ENCODE measurements around the gene PTPRN2. TPM values are rescaled to one million over a fixed set of nuclear protein-coding genes. Genes with fewer than 3 reads are reported as not detected.
"Not testable (repeated sequence)": the region's sequence is repeated elsewhere in the genome, so short reads cannot be mapped to it uniquely, and the experiment has no call there.

The PTPRN2 gene
- total RNA-seq, 1 experiment from 2014 or later, result 1.7 TPM

DNA sequence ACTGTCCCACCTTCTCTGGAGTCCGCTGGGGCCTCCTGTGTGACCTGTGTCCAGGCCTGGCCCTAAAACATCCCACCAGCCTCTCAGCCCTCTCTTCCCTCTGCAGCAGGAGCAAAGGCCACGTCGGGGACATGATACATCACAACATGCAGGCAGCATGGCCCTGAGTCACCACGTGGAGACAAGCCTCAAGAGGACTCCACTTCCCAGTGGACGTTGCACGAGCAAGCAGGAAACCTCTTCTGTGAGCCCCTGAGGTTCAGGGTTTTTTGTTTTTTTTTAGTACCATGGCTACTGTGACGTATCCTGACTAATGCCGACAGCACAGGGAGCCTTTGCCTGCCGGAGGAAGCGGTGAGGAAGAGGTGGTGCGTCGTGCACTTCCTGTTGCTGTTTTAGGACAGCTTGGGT, 1084.9 kb downstream of the PTPRN2 start:
- no peaks in the 10 kb centered on the region for H3K27me3 ChIP-seq (ENCODE audit: low read length)
- H3K4me1 ChIP-seq (ENCODE audit: low read length), result peaks cover 3% of the 10 kb centered on the region
- no peaks in the 10 kb centered on the region for H3K79me2 ChIP-seq (ENCODE audit: low read length)
- no peak overlapping the region; the same call in 1 of the 2 replicates for H2AFZ ChIP-seq (ENCODE audit: low read length)
- no peaks in the 10 kb centered on the region for H3K9me3 ChIP-seq (ENCODE audit: low read length)
- H3K27ac ChIP-seq (ENCODE audit: low read length), result no peak overlapping the region
- no peaks in the 10 kb centered on the region for H4K20me1 ChIP-seq (ENCODE audit: insufficient read depth, low read depth, low read length)
- H3K36me3 ChIP-seq (ENCODE audit: insufficient read depth, low read length), result no peaks in the 10 kb centered on the region
- no peaks in the 10 kb centered on the region for H3K9me2 ChIP-seq (replicated peaks; ENCODE audit: insufficient read depth, low read length)
- DNase-seq, result no peak
- H3K4me3 ChIP-seq (ENCODE audit: low read length), result no peak overlapping the region
- H3K4me2 ChIP-seq (ENCODE audit: low read depth, low read length, poor library complexity, severe bottlenecking), result no peak overlapping the region
- no peak overlapping the region for H3K9ac ChIP-seq (ENCODE audit: low read length)

DNA sequence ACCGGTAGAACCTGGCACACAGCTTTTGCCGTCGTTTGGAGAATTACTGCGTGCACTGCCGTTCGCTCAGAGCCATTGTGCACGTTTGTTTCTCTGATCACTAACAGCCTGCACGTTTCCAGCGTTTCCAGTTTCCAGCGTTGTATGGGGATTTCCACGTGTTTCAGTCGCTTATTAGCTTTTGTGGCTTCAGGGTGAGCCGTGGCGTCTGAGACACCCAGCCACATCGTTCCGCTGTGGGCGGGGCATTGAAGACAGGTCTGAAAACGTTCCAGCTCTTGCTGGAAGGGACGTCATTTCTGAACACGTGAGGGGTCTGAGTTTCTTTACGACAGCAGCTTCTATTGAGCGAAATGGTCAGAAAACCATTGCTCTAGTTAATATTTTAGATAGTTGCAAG, 1086.0 kb downstream of the PTPRN2 start:
- Histone ChIP-seq H3K79me2 (ENCODE audit: low read length) (no peaks in the 10 kb centered on the region), H3K27ac (ENCODE audit: low read length) (no peak overlapping the region), H4K20me1 (ENCODE audit: insufficient read depth, low read depth, low read length) (no peaks in the 10 kb centered on the region), H3K9me2 (replicated peaks; ENCODE audit: insufficient read depth, low read length) (no peaks in the 10 kb centered on the region), H3K4me3 (ENCODE audit: low read length) (no peak overlapping the region), H3K36me3 (ENCODE audit: insufficient read depth, low read length) (no peaks in the 10 kb centered on the region), H3K4me1 (ENCODE audit: low read length) (no peaks in the 10 kb centered on the region), H2AFZ (ENCODE audit: low read length) (no peak overlapping the region), H3K4me2 (ENCODE audit: low read depth, low read length, poor library complexity, severe bottlenecking) (no peak overlapping the region), H3K9me3 (ENCODE audit: low read length) (no peaks in the 10 kb centered on the region), H3K27me3 (ENCODE audit: low read length) (no peaks in the 10 kb centered on the region), H3K9ac (ENCODE audit: low read length) (no peak overlapping the region)
- no peak for DNase-seq

DNA sequence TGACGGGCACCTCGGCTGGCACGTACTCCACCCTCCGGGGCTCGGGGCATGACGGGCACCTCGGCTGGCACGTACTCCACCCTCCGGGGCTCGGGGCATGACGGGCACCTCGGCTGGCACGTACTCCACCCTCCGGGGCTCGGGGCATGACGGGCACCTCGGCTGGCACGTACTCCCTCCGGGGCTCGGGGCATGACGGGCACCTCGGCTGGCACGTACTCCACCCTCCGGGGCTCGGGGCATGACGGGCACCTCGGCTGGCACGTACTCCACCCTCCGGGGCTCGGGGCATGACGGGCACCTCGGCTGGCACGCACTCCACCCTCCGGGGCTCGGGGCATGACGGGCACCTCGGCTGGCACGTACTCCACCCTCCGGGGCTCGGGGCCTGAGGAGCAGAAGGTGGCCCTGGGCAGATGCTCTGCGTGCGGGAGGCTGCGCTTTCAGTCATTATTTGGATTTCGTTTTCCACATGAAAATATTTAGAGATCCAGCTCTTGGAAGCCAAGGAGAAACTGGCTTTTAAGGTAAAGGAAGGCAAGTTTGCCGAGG, 1086.6 kb downstream of the PTPRN2 start:
- H3K4me3 ChIP-seq (ENCODE audit: low read length); H3K36me3 ChIP-seq (ENCODE audit: insufficient read depth, low read length); H2AFZ ChIP-seq (ENCODE audit: low read length); H3K9me2 ChIP-seq (replicated peaks; ENCODE audit: insufficient read depth, low read length); DNase-seq; H3K27ac ChIP-seq (ENCODE audit: low read length); H3K79me2 ChIP-seq (ENCODE audit: low read length); H3K4me2 ChIP-seq (ENCODE audit: low read depth, low read length, poor library complexity, severe bottlenecking); H3K9me3 ChIP-seq (ENCODE audit: low read length); H3K9ac ChIP-seq (ENCODE audit: low read length); H3K27me3 ChIP-seq (ENCODE audit: low read length); H3K4me1 ChIP-seq (ENCODE audit: low read length); H4K20me1 ChIP-seq (ENCODE audit: insufficient read depth, low read depth, low read length): not testable (repeated sequence)

DNA sequence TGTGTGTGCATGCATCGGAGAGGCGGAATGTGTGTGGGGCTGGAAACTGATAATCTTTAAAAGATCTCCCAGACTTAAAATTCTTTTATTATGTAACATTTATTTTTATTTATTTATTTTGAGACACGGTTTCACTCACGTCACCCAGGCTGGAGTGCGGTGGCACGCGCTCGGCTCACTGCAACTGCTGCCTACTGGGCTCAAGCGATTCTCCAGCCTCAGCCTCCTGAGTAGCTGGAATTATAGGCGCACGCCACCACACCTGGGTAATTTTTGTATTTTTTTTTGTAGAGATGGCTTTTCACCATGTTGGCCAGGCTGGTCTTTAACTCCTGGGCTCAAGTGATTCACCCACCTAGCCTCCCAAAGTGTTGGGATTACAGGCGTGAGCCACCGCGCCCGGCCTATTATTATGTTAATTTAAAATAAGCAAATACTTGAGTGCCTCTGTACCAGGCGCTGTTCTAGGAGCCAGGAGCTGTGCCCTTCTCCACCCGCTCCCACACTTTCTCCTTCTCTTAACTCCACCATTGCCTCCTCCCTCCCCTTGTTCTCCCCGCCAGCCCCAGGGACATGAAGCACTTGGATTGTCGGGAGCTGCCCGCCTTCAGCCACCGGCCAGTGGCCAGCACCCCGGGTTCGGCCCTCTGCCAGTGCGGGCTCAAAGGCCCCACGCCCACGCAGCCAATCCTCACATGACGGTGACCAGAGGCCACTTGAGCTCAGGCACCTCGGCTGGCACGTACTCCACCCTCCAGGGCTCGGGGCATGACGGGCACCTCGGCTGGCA, 1087.3 kb downstream of the PTPRN2 start:
- Histone ChIP-seq H3K9me2 (replicated peaks; ENCODE audit: insufficient read depth, low read length) (no peaks in the 10 kb centered on the region), H3K36me3 (ENCODE audit: insufficient read depth, low read length) (no peaks in the 10 kb centered on the region), H3K27me3 (ENCODE audit: low read length) (no peaks in the 10 kb centered on the region), H3K4me2 (ENCODE audit: low read depth, low read length, poor library complexity, severe bottlenecking) (no peak overlapping the region), H3K27ac (ENCODE audit: low read length) (no peak overlapping the region), H2AFZ (ENCODE audit: low read length) (no peak overlapping the region), H3K79me2 (ENCODE audit: low read length) (no peaks in the 10 kb centered on the region), H3K4me1 (ENCODE audit: low read length) (no peaks in the 10 kb centered on the region), H4K20me1 (ENCODE audit: insufficient read depth, low read depth, low read length) (no peaks in the 10 kb centered on the region), H3K4me3 (ENCODE audit: low read length) (no peak overlapping the region), H3K9ac (ENCODE audit: low read length) (no peak overlapping the region), H3K9me3 (ENCODE audit: low read length) (no peaks in the 10 kb centered on the region)
- no peak for DNase-seq

DNA sequence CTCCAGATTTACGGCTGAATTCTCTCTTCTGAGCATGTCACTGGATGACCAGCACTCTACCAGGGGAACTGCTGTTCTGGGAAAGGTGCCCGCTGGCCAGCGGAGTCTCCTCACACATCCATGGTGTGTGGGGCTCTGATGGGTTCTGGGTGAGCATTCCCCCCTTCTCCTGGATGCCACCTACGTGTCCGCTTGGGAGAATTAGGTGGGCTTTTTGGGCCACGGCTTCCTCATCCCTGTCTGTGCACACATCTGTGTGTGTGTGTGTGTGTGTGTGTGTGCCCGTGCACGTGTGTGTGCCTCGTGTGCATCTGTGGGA, 1087.8 kb downstream of the PTPRN2 start:
- H3K27me3 ChIP-seq (ENCODE audit: low read length), result no peaks in the 10 kb centered on the region
- no peak overlapping the region for H3K9ac ChIP-seq (ENCODE audit: low read length)
- H3K4me3 ChIP-seq (ENCODE audit: low read length), result no peak overlapping the region
- H3K9me2 ChIP-seq (replicated peaks; ENCODE audit: insufficient read depth, low read length), result no peaks in the 10 kb centered on the region
- no peaks in the 10 kb centered on the region for H3K79me2 ChIP-seq (ENCODE audit: low read length)
- no peaks in the 10 kb centered on the region for H4K20me1 ChIP-seq (ENCODE audit: insufficient read depth, low read depth, low read length)
- H3K4me1 ChIP-seq (ENCODE audit: low read length), result no peaks in the 10 kb centered on the region
- no peak for DNase-seq
- H3K36me3 ChIP-seq (ENCODE audit: insufficient read depth, low read length), result no peaks in the 10 kb centered on the region
- no peak overlapping the region for H3K4me2 ChIP-seq (ENCODE audit: low read depth, low read length, poor library complexity, severe bottlenecking)
- H2AFZ ChIP-seq (ENCODE audit: low read length), result no peak overlapping the region
- H3K9me3 ChIP-seq (ENCODE audit: low read length), result no peaks in the 10 kb centered on the region
- H3K27ac ChIP-seq (ENCODE audit: low read length), result no peak overlapping the region

DNA sequence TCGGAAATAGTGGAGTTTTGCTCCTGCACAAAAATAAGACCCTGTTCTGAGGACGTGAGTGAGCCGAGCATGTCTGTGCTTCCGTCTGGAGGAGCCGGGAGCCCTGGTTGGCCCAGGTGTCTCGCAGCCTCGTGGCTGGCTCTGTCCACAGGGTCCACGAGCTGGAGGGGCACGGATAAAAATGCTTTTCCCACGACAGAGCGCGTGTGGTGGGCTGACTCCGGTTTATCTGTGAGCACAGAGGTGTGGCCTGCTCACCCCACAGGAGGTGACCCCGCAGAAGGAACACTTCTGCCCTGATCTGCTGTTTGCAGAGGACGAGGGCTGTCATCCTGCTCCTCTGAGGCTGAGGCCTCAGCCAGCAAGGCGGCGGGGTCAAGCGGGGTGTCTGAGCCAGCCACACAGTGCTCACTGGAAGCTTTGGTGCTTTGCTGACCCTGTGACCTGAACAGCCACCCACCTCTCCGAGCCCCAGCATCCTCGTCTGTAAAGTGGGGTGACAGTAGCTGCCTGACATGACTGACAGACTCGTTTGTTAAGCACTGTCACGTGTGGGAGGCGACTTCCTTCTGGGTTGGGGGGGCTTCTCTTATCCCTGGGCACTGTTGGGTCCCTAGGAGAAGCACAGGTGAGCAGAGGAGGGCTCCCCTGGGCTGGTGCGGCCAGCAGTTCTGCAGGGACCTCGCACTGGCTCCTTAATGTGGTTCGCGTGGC, 1088.3 kb downstream of the PTPRN2 start:
- DNase-seq, result no peak
- Histone ChIP-seq H3K9me3 (ENCODE audit: low read length) (no peaks in the 10 kb centered on the region), H2AFZ (ENCODE audit: low read length) (no peak overlapping the region), H3K4me1 (ENCODE audit: low read length) (no peaks in the 10 kb centered on the region), H3K36me3 (ENCODE audit: insufficient read depth, low read length) (no peaks in the 10 kb centered on the region), H3K9me2 (replicated peaks; ENCODE audit: insufficient read depth, low read length) (no peaks in the 10 kb centered on the region), H3K27me3 (ENCODE audit: low read length) (no peaks in the 10 kb centered on the region), H3K4me2 (ENCODE audit: low read depth, low read length, poor library complexity, severe bottlenecking) (no peak overlapping the region), H3K79me2 (ENCODE audit: low read length) (no peaks in the 10 kb centered on the region), H4K20me1 (ENCODE audit: insufficient read depth, low read depth, low read length) (no peaks in the 10 kb centered on the region), H3K9ac (ENCODE audit: low read length) (no peak overlapping the region), H3K4me3 (ENCODE audit: low read length) (no peak overlapping the region), H3K27ac (ENCODE audit: low read length) (no peak overlapping the region)

DNA sequence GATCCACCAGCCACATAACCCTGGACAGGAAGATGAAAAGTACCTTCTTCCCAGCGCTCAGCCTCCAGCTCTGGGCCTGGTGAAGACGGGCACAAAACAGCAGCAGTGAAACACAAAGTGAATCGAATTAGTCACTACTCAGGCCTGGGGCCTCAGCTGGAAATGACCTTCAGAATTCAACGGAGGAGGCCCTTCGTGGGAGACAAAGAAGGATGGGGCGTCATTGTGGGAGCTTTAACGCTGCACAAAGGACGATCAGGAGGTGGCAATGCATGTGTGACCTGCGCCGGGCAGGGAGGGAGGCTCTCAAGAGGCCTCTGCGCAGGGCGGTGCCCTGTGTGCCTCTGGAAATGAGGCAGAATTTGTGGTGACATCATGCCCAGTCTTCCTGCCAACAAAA, 1089.0 kb downstream of the PTPRN2 start:
- H3K36me3 ChIP-seq (ENCODE audit: insufficient read depth, low read length), result no peaks in the 10 kb centered on the region
- no peak overlapping the region for H2AFZ ChIP-seq (ENCODE audit: low read length)
- H3K4me2 ChIP-seq (ENCODE audit: low read depth, low read length, poor library complexity, severe bottlenecking), result no peak overlapping the region
- H3K4me1 ChIP-seq (ENCODE audit: low read length), result no peaks in the 10 kb centered on the region
- no peaks in the 10 kb centered on the region for H3K9me3 ChIP-seq (ENCODE audit: low read length)
- no peaks in the 10 kb centered on the region for H3K79me2 ChIP-seq (ENCODE audit: low read length)
- no peak overlapping the region for H3K27ac ChIP-seq (ENCODE audit: low read length)
- no peak overlapping the region for H3K9ac ChIP-seq (ENCODE audit: low read length)
- DNase-seq, result no peak
- no peak overlapping the region for H3K4me3 ChIP-seq (ENCODE audit: low read length)
- H3K27me3 ChIP-seq (ENCODE audit: low read length), result no peaks in the 10 kb centered on the region
- no peaks in the 10 kb centered on the region for H3K9me2 ChIP-seq (replicated peaks; ENCODE audit: insufficient read depth, low read length)
- H4K20me1 ChIP-seq (ENCODE audit: insufficient read depth, low read depth, low read length), result no peaks in the 10 kb centered on the region

DNA sequence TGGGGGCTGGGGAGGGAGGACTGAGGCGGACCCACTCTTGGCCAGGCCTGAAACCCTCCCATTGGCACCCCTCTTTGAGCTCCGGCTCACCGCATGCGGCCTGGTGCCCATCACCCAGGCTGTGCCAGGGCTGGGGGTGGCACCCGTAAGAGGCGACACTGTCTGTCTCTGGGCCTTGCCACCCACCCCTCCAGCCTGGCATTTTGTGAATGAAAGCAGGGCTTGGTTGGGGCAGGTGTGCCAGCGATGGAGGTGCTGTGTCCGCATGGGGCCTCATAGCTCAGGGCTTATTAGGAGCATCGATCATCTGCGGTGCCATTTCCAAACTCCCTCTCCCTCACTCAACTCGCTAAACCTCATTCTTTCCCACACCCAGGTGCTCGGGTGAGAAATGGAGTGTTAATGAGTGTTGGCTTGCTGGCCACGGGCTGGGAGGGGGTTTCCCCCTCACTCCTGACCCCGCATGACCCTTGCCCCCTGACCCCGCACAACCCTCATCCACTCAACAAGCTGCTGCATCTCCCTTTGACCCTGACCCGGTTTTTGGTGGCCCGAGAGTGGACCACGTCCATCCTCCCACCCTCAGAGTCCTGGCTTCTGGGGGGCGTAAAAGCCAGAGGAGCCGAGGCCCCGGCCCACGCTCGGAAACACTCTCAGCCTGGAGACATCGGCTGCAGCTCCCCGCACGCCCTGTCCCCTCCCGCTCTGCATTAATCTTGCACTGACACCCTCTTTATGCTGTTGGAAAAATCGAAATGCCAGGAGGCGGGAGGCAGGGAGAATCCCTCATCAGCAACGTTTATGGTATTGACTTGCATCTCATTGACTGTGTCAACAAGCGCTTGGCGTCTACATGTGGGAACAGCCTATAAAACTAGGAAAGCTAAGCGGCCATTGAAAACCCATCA, 1089.6 kb downstream of the PTPRN2 start:
- H3K79me2 ChIP-seq (ENCODE audit: low read length), result no peaks in the 10 kb centered on the region

More for the DNA sequence above, 1089.6 kb downstream of the PTPRN2 start:
- Histone ChIP-seq H3K9me3 (ENCODE audit: low read length) (no peaks in the 10 kb centered on the region), H3K4me3 (ENCODE audit: low read length) (no peak overlapping the region), H4K20me1 (ENCODE audit: insufficient read depth, low read depth, low read length) (no peaks in the 10 kb centered on the region), H3K4me1 (ENCODE audit: low read length) (no peaks in the 10 kb centered on the region), H3K9me2 (replicated peaks; ENCODE audit: insufficient read depth, low read length) (no peaks in the 10 kb centered on the region), H3K27ac (ENCODE audit: low read length) (no peak overlapping the region), H3K27me3 (ENCODE audit: low read length) (no peaks in the 10 kb centered on the region), H3K4me2 (ENCODE audit: low read depth, low read length, poor library complexity, severe bottlenecking) (no peak overlapping the region), H3K9ac (ENCODE audit: low read length) (no peak overlapping the region), H3K36me3 (ENCODE audit: insufficient read depth, low read length) (no peaks in the 10 kb centered on the region), H2AFZ (ENCODE audit: low read length) (no peak overlapping the region)
- DNase-seq, result no peak
